HEK293T (cell line): Measurements from ENCODE around the gene FGR.

ENCODE experiments used
- ELF4 ChIP-seq: fragments of 450-650 bp; IDR thresholded peaks from 2 replicates; pipeline ENCODE4 v1.6.1; 2017; ENCODE audit warnings: antibody characterized with exemption
- FOXA1 ChIP-seq: fragments of 450-650 bp; IDR thresholded peaks from 2 replicates; pipeline ENCODE4 v1.6.1; 2016; ENCODE audit warnings: mild to moderate bottlenecking
- FOXM1 ChIP-seq: fragments of 450-650 bp; IDR thresholded peaks from 2 replicates; pipeline ENCODE4 v1.6.1; 2017; ENCODE audit warnings: mild to moderate bottlenecking, borderline replicate concordance
- LEF1 ChIP-seq: fragments of 450-650 bp; IDR thresholded peaks from 2 replicates; pipeline ENCODE4 v1.6.1; 2017; ENCODE audit warnings: mild to moderate bottlenecking, borderline replicate concordance
- PKNOX1 ChIP-seq: fragments of 450-650 bp; IDR thresholded peaks from 2 replicates; pipeline ENCODE4 v1.6.1; 2016
- ZNF384 ChIP-seq: fragments of 450-650 bp; IDR thresholded peaks from 2 replicates; pipeline ENCODE4 v1.6.1; 2016

- TF ChIP-seq PKNOX1 (no peak), LEF1 (no peak), ELF4 (no peak), FOXM1 (no peak), FOXA1 (no peak), ZNF384 (no peak)
Observed at GRCh38 chr1:27666791-27667254, 31.8 kb upstream of the FGR start.
